H1 (cell line): ENCODE data around the gene ZSCAN30. TPM values are rescaled to one million over a fixed set of nuclear protein-coding genes. Genes with fewer than 3 reads are reported as not detected.

ENCODE experiments used
- CTBP2 ChIP-seq: IDR thresholded peaks from 2 replicates; pipeline ENCODE4 v1.7.0; 2011; ENCODE audit warnings: borderline replicate concordance, mild to moderate bottlenecking, moderate library complexity, mixed read lengths, low read length; ENCODE audit not compliant: insufficient read depth, insufficient read length
- EGR1 ChIP-seq: IDR thresholded peaks from 2 replicates; pipeline ENCODE4 v1.6.1; 2011; ENCODE audit warnings: low read depth, low read length, borderline replicate concordance
- EZH2 ChIP-seq: fragments of 200-600 bp; sonication (generic); IDR thresholded peaks from 2 replicates; pipeline ENCODE4 v1.7.1; 2012; ENCODE audit warnings: low read depth, mild to moderate bottlenecking, moderate library complexity, low read length, inconsistent platforms; ENCODE audit not compliant: severe bottlenecking
- SIN3A ChIP-seq, 2 experiments: IDR thresholded peaks in 1 of 2; conservative IDR thresholded peaks in 1 of 2; 2 replicates each; pipeline ENCODE4 v1.6.1; 2011 to 2012; ENCODE audit warnings: low read length in 2 of 2, improper control_type of control experiment in 1 of 2, low read depth in 1 of 2, mild to moderate bottlenecking in 1 of 2
- SIX5 ChIP-seq: IDR thresholded peaks from 2 replicates; pipeline ENCODE4 v1.6.1; 2011; ENCODE audit warnings: mild to moderate bottlenecking, low read depth, low read length
- SP4 ChIP-seq: IDR thresholded peaks from 2 replicates; pipeline ENCODE4 v1.6.1; 2012; ENCODE audit warnings: low read length, inconsistent platforms
- USF2 ChIP-seq: IDR thresholded peaks from 2 replicates; pipeline ENCODE4 v1.6.1; 2011; ENCODE audit warnings: low read length, improper control_type of control experiment
- polyA plus RNA-seq, 7 experiments: library from polyadenylated mRNA; depleted of rRNA in 3 of 7; stranded (reverse) in 5 of 7; unstranded in 2 of 7; fragments of >200 nt in 5 of 7; fragments of 200-250 nt in 2 of 7; gene quantifications; 1 replicate in 5 of 7; 2 replicates in 1 of 7; 4 replicates in 1 of 7; pipeline versions ENCODE4 v1.2.1 to v1.2.3, GENCODE V29; 2011 to 2013; ENCODE audit warnings: missing spikeins in 2 of 7, mixed read lengths in 2 of 7
- total RNA-seq: library from RNA; stranded (reverse); fragmentation: NEBNext Ultra II Directional; extraction: Animal tissue kit (Norgen Biotek cat#: 25700); gene quantifications from 2 replicates; pipeline ENCODE4 v1.2.1, GENCODE V29; 2021
- TF ChIP-seq, protein P1 (sequence below): IDR thresholded peaks from 2 replicates; pipeline ENCODE4 v1.6.1; 2011; ENCODE audit warnings: low read depth, mild to moderate bottlenecking, low read length; ENCODE audit not compliant: insufficient read depth

The ZSCAN30 gene
- total and polyA plus RNA-seq, 2 of the 8 experiments (the other 6 are each of a cell fraction or from before 2014, with no cell fraction given) = 4.4 to 10.3 TPM

DNA sequence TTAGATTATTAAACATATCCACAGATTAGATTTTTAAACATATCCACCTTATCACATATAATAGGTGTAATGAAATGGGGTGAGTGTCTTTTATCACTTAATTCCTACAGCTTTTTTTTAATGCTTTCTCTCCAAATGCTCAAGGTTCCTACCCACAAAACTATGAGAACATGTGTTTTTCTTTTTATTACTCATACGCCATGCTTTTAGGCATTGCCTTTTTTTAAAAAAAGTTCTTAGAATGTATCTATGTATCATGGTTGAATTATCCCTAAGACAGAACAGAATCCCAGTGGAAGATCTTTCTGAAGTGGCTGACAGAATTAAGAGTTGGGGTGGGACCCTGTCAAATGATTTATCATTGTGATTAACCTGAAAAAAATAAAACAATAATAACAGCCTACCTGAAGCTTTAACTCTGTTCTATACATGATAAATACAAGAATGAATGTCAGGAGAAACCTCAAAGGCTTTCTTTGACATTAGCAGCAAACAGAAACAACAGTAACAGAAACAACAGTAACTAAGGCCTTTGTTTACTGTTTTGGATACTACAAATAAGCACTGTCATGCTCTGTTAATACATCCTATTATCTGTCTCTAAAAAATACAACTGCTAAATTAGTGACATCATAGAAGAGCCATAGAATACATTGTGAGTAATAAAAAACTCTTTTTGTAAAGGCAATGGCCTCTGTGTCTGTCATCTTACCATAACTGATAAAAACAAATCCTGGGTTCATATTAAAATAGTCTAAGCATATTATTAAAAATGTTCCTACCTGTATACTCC is 53.3 kb downstream of the ZSCAN30 start (continued):
- TF ChIP-seq CTBP2 (no peak), SIX5 (no peak), USF2 (no peak), EZH2 (no peak), EGR1 (no peak), SP4 (no peak), SIN3A (conservative IDR thresholded peaks at IDR 0.05 in 1 of 2, IDR thresholded peaks at IDR 0.05 in 1 of 2; ENCODE audit: low read depth in 1 of 2, low read length in 2 of 2) (no peak)
- TF ChIP-seq, protein P1, sequence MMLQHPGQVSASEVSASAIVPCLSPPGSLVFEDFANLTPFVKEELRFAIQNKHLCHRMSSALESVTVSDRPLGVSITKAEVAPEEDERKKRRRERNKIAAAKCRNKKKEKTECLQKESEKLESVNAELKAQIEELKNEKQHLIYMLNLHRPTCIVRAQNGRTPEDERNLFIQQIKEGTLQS = no peak
- TF ChIP-seq, all 59 proteins: peak for 0
